Left lung (tissue), 10 donors: Measurements from ENCODE around the gene PLXNA3. TPM values are rescaled to one million over a fixed set of nuclear protein-coding genes. Genes with fewer than 3 reads are reported as not detected.

Source experiments
- ATAC-seq: fragments of 200-7000 bp; cut with Tn5 transposase; one replicate; pipeline ENCODE4 v1.9.1; 2020; ENCODE audit warnings: moderate library complexity
- DNase-seq, 4 donors: peaks; one replicate each; pipeline ENCODE4 v3.0.0-alpha.2; 2013 to 2020
- H3K27ac ChIP-seq, 2 donors: fragments of 200-600 bp; sonication (generic) in 1 of 2; one replicate each; pipeline versions ENCODE4 v1.5.0 to v1.8.0; 2020 to 2021
- H3K27me3 ChIP-seq, 2 donors: fragments of 200-600 bp; sonication (generic) in 1 of 2; one replicate each; pipeline versions ENCODE4 v1.5.0 to v1.8.0; 2020 to 2021
- H3K36me3 ChIP-seq, 2 donors: fragments of 200-600 bp; sonication (generic) in 1 of 2; one replicate each; pipeline versions ENCODE4 v1.5.0 to v1.8.0; 2020 to 2021
- H3K4me1 ChIP-seq, 2 donors: fragments of 200-600 bp; one replicate each; pipeline ENCODE4 v1.8.0; 2021
- H3K4me3 ChIP-seq, 2 donors: fragments of 200-600 bp; sonication (generic) in 1 of 2; one replicate each; pipeline versions ENCODE4 v1.5.0 to v1.8.0; 2020 to 2021; ENCODE audit warnings: mild to moderate bottlenecking in 1 of 2
- H3K9me3 ChIP-seq, 2 donors: fragments of 200-600 bp; sonication (generic) in 1 of 2; one replicate each; pipeline versions ENCODE4 v1.5.0 to v1.8.0; 2020 to 2021
- CTCF ChIP-seq, 2 donors: fragments of 200-600 bp; sonication (generic) in 1 of 2; IDR thresholded peaks; one replicate each; pipeline versions ENCODE4 v1.5.0 to v1.8.0; 2021; ENCODE audit warnings: antibody characterized with exemption in 2 of 2
- intact Hi-C, 2 donors: fragments of 100-400 bp; cut with DNase I; formaldehyde crosslinking; loops; one replicate each; pipeline versions ENCODE4 v1.11.2 to v1.14.2; 2022
- polyA plus RNA-seq, 6 donors: library from polyadenylated mRNA; unstranded; fragments of 120-200 nt; gene quantifications; one replicate each; pipeline ENCODE4 v1.2.1, GENCODE V29; 2013; ENCODE audit not compliant: insufficient read length in 6 of 6
- total RNA-seq, 2 donors: library from RNA; stranded (reverse); fragmentation: NEBNext Ultra II Directional; extraction: Animal tissue kit (Norgen Biotek cat#: 25700); gene quantifications; one replicate each; pipeline ENCODE4 v1.2.1, GENCODE V29; 2021
- donor health status: DM: no; HTN: yes; CAD: no.
- donor health status: DM: no; HTN: no; CAD: no.

The PLXNA3 gene
- total and polyA plus RNA-seq, 8 donors = 48.7 to 83.6 (median 60.9) TPM

GRCh38 chrX:154466907-154467306 lies 8.8 kb downstream of the PLXNA3 start:
- no peaks in the 10 kb centered on the region for H3K4me1 ChIP-seq
- H3K27ac ChIP-seq = no peak overlapping the region
- no peaks in the 10 kb centered on the region for H3K27me3 ChIP-seq
- intact Hi-C loops = no loop called here
- no peak for ATAC-seq
- peaks cover 0 to 79% of the 10 kb centered on the region in 2 donors for H3K36me3 ChIP-seq
- H3K4me3 ChIP-seq = no peak overlapping the region
- no peaks in the 10 kb centered on the region for H3K9me3 ChIP-seq
- DNase-seq = no peak
- no peak for TF ChIP-seq CTCF (IDR thresholded peaks at IDR 0.05)

DNA sequence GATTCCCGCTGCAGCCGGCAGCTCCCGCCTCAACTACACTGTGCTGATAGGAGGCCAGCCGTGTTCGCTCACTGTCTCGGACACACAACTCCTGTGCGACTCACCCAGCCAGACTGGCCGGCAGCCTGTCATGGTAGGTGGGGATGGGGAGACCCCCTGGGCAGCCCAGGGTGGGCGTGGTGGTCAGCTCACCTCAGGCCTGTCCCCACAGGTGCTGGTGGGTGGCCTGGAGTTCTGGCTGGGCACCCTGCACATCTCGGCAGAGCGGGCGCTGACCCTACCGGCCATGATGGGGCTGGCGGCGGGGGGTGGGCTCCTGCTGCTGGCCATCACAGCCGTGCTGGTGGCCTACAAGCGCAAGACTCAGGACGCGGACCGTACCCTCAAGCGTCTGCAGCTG lies 9.5 kb downstream of the PLXNA3 start:
- TF ChIP-seq CTCF (IDR thresholded peaks at IDR 0.05) = no peak
- H3K4me1 ChIP-seq = no peaks in the 10 kb centered on the region
- no peak overlapping the region for H3K27ac ChIP-seq
- H3K9me3 ChIP-seq = no peaks in the 10 kb centered on the region
- peaks cover 0 to 76% of the 10 kb centered on the region in 2 donors for H3K36me3 ChIP-seq
- H3K27me3 ChIP-seq = no peaks in the 10 kb centered on the region
- ATAC-seq (no peak), DNase-seq (no peak)
- intact Hi-C loops = no loop called here
- no peak overlapping the region for H3K4me3 ChIP-seq

GRCh38 chrX:154468217-154468616 lies 10.1 kb downstream of the PLXNA3 start:
- intact Hi-C loops = no loop called here
- no peak for DNase-seq
- TF ChIP-seq CTCF (IDR thresholded peaks at IDR 0.05) = no peak

DNA sequence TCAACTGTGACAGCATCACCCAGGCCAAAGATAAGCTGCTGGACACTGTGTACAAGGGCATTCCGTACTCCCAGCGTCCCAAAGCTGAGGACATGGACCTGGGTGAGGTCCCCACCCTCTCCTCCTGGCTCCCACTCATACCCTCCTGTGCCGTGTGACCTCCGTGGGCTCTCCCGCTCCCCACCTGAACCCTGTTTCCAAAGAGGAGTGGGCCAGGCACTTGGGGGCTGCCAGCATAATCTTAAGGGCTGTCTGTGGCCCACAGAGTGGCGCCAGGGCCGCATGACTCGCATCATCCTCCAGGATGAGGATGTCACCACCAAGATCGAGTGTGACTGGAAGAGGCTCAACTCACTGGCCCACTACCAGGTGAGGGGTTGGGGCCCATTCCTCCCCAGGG lies 11.0 kb downstream of the PLXNA3 start:
- H3K9me3 ChIP-seq = no peaks in the 10 kb centered on the region
- H3K27ac ChIP-seq = no peak overlapping the region
- no peak for ATAC-seq
- no peaks in the 10 kb centered on the region for H3K4me1 ChIP-seq
- peaks cover 0 to 80% of the 10 kb centered on the region in 2 donors for H3K36me3 ChIP-seq
- DNase-seq = no peak
- H3K4me3 ChIP-seq = no peak overlapping the region
- H3K27me3 ChIP-seq = no peaks in the 10 kb centered on the region
- intact Hi-C loops = no loop called here
- TF ChIP-seq CTCF (IDR thresholded peaks at IDR 0.05) = no peak

More at GRCh38 chrX:154468217-154468616, 10.1 kb downstream of the PLXNA3 start:
- ATAC-seq = no peak
- no peaks in the 10 kb centered on the region for H3K27me3 ChIP-seq
- no peak overlapping the region for H3K27ac ChIP-seq
- no peaks in the 10 kb centered on the region for H3K4me1 ChIP-seq
- no peak overlapping the region for H3K4me3 ChIP-seq
- no peaks in the 10 kb centered on the region for H3K9me3 ChIP-seq
- peaks cover 0 to 80% of the 10 kb centered on the region in 2 donors for H3K36me3 ChIP-seq

DNA sequence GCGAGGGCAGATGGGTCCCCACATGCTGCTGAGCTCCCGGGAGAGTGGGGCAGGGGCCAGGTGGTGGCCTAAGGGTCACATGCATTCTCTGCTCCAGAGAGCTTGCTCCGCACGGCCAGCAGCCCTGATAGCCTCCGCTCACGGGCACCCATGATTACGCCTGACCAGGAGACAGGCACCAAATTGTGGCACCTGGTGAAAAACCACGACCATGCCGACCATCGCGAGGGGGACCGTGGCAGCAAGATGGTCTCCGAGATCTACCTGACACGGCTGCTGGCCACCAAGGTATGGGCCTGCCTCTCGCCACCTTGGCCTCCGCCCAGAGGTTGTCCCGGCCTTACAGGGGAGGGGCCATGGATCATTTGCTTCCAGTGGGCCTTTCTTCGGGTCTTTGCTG lies 11.8 kb downstream of the PLXNA3 start:
- Histone ChIP-seq H3K4me3 (no peak overlapping the region), H3K27ac (no peak overlapping the region), H3K4me1 (no peaks in the 10 kb centered on the region), H3K9me3 (no peaks in the 10 kb centered on the region), H3K36me3 (peaks cover 0 to 74% of the 10 kb centered on the region in 2 donors), H3K27me3 (no peaks in the 10 kb centered on the region)
- no peak for TF ChIP-seq CTCF (IDR thresholded peaks at IDR 0.05)
- ATAC-seq (no peak), DNase-seq (no peak)
- intact Hi-C loops = no loop called here
